HEK293 (cell line): ENCODE data around the gene FRMD4A.

Source experiments
- CTCF ChIP-seq: fragments of 450-650 bp; formaldehyde crosslinking; IDR thresholded peaks from 2 replicates; pipeline ENCODE4 v1.5.1; 2016; ENCODE audit warnings: missing biosample characterization, missing genetic modification characterization
- KLF10 ChIP-seq: fragments of 450-650 bp; IDR thresholded peaks from 2 replicates; pipeline ENCODE4 v1.5.1; 2018; ENCODE audit warnings: missing biosample characterization, mild to moderate bottlenecking, missing genetic modification characterization
- PATZ1 ChIP-seq: fragments of 450-650 bp; formaldehyde crosslinking; IDR thresholded peaks from 2 replicates; pipeline ENCODE4 v1.5.1; 2016; ENCODE audit warnings: missing biosample characterization, missing genetic modification characterization
- TCF7L2 ChIP-seq: IDR thresholded peaks from 2 replicates; pipeline ENCODE4 v1.6.1; 2011; ENCODE audit warnings: low read depth, mild to moderate bottlenecking, inconsistent platforms, low read length, moderate library complexity, borderline replicate concordance
- ZBTB44 ChIP-seq: fragments of 450-650 bp; IDR thresholded peaks from 2 replicates; pipeline ENCODE4 v1.5.1; 2018; ENCODE audit warnings: missing biosample characterization, mild to moderate bottlenecking, missing genetic modification characterization
- ZNF140 ChIP-seq: fragments of 450-650 bp; formaldehyde crosslinking; IDR thresholded peaks from 2 replicates; pipeline ENCODE4 v1.5.1; 2016; ENCODE audit warnings: missing biosample characterization, missing genetic modification characterization
- ZNF174 ChIP-seq: fragments of 450-650 bp; formaldehyde crosslinking; IDR thresholded peaks from 2 replicates; pipeline ENCODE4 v1.5.0; 2017; ENCODE audit warnings: missing biosample characterization, mild to moderate bottlenecking, missing genetic modification characterization
- ZNF24 ChIP-seq: fragments of 450-650 bp; formaldehyde crosslinking; IDR thresholded peaks from 2 replicates; pipeline ENCODE4 v1.5.1; 2016; ENCODE audit warnings: missing biosample characterization, missing genetic modification characterization
- ZNF274 ChIP-seq, 2 experiments: fragments of 200-500 bp in 1 of 2; fragments of 450-650 bp in 1 of 2; sonication (Bioruptor generic) in 1 of 2; formaldehyde crosslinking in 1 of 2; IDR thresholded peaks; 2 replicates each; pipeline versions ENCODE4 v1.5.1 to v1.6.1; 2014 to 2016; ENCODE audit warnings: borderline replicate concordance in 1 of 2, inconsistent platforms in 1 of 2, low read length in 1 of 2, missing biosample characterization in 1 of 2, missing genetic modification characterization in 1 of 2
- ZNF324 ChIP-seq: fragments of 450-650 bp; formaldehyde crosslinking; IDR thresholded peaks from 2 replicates; pipeline ENCODE4 v1.5.1; 2016; ENCODE audit warnings: missing biosample characterization, missing genetic modification characterization
- ZNF560 ChIP-seq: fragments of 450-650 bp; formaldehyde crosslinking; IDR thresholded peaks from 2 replicates; pipeline ENCODE4 v1.5.1; 2017; ENCODE audit warnings: missing biosample characterization, missing genetic modification characterization, borderline replicate concordance
- ZNF791 ChIP-seq: fragments of 450-650 bp; formaldehyde crosslinking; IDR thresholded peaks from 2 replicates; pipeline ENCODE4 v1.5.1; 2016; ENCODE audit warnings: missing biosample characterization, missing genetic modification characterization

- TF ChIP-seq ZBTB44 (tag by site-specific recombination) (no peak), ZNF324 (tag by site-specific recombination) (no peak), ZNF140 (tag by site-specific recombination) (no peak), TCF7L2 (no peak), ZNF274 (IDR thresholded peaks at IDR 0.05; ENCODE audit: low read length) (no peak), ZNF274 (tag by site-specific recombination; IDR thresholded peaks at IDR 0.05; ENCODE audit: borderline replicate concordance) (no peak), ZNF24 (tag by site-specific recombination) (no peak), ZNF791 (tag by site-specific recombination) (no peak), CTCF (tag by site-specific recombination) (no peak), KLF10 (tag by site-specific recombination) (no peak), ZNF560 (tag by site-specific recombination) (no peak), PATZ1 (tag by site-specific recombination) (no peak), ZNF174 (no peak)
These were observed 517.2 kb downstream of the FRMD4A start for GRCh38 chr10:13813550-13813949.
